Measurements from ENCODE around the gene NR5A2.

- TF ChIP-seq EP300 (IDR thresholded peaks at IDR 0.05), result no peak
- TF ChIP-seq, protein P1, sequence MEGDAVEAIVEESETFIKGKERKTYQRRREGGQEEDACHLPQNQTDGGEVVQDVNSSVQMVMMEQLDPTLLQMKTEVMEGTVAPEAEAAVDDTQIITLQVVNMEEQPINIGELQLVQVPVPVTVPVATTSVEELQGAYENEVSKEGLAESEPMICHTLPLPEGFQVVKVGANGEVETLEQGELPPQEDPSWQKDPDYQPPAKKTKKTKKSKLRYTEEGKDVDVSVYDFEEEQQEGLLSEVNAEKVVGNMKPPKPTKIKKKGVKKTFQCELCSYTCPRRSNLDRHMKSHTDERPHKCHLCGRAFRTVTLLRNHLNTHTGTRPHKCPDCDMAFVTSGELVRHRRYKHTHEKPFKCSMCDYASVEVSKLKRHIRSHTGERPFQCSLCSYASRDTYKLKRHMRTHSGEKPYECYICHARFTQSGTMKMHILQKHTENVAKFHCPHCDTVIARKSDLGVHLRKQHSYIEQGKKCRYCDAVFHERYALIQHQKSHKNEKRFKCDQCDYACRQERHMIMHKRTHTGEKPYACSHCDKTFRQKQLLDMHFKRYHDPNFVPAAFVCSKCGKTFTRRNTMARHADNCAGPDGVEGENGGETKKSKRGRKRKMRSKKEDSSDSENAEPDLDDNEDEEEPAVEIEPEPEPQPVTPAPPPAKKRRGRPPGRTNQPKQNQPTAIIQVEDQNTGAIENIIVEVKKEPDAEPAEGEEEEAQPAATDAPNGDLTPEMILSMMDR (IDR thresholded peaks at IDR 0.05), result no peak
These were observed 7.4 kb downstream of the NR5A2 start for GRCh38 chr1:200034761-200035396.
